K562 (cell line): ENCODE results near the gene CD164L2. TPM values are rescaled to one million over a fixed set of nuclear protein-coding genes. Genes with fewer than 3 reads are reported as not detected.
A peak's percentile ranks its signal among the peaks of the same experiment; 100 is the strongest.

Experiments used
- DPF2 ChIP-seq: fragments of 450-650 bp; IDR thresholded peaks from 2 replicates; pipeline ENCODE4 v1.6.1; 2016
- FOXP1 ChIP-seq: sonication (generic); formaldehyde crosslinking; IDR thresholded peaks from 2 replicates; pipeline ENCODE4 v1.8.0; 2022; ENCODE audit warnings: mild to moderate bottlenecking, missing genetic modification reagents
- GTF2F1 ChIP-seq: IDR thresholded peaks from 2 replicates; pipeline ENCODE4 v1.6.1; 2011; ENCODE audit warnings: low read depth, low read length, improper control_type of control experiment
- HDAC2 ChIP-seq: fragments of 450-650 bp; IDR thresholded peaks from 2 replicates; pipeline ENCODE4 v1.6.1; 2016; ENCODE audit warnings: mild to moderate bottlenecking
- HIVEP1 ChIP-seq: fragments of 250-450 bp; sonication (Bioruptor Pico); IDR thresholded peaks from 2 replicates; pipeline ENCODE4 v1.4.0; 2020; ENCODE audit warnings: mild to moderate bottlenecking
- L3MBTL2 ChIP-seq: fragments of 450-650 bp; IDR thresholded peaks from 2 replicates; pipeline ENCODE4 v1.6.1; 2016; ENCODE audit warnings: mild to moderate bottlenecking, moderate library complexity
- NELFE ChIP-seq: IDR thresholded peaks from 2 replicates; pipeline ENCODE4 v1.6.1; 2011; ENCODE audit warnings: mild to moderate bottlenecking; ENCODE audit not compliant: insufficient read depth, insufficient read length
- POLR2B ChIP-seq: fragments of 450-650 bp; IDR thresholded peaks from 2 replicates; pipeline ENCODE4 v1.6.1; 2018; ENCODE audit warnings: low read depth; ENCODE audit not compliant: partially characterized antibody
- RB1 ChIP-seq: fragments of 450-650 bp; IDR thresholded peaks from 2 replicates; pipeline ENCODE4 v1.6.1; 2017; ENCODE audit warnings: low read depth, mild to moderate bottlenecking
- RBFOX2 ChIP-seq: fragments of 200-400 bp; formaldehyde crosslinking; IDR thresholded peaks from 2 replicates; pipeline ENCODE4 v1.6.1; 2017; ENCODE audit warnings: low read depth, mild to moderate bottlenecking, low read length, moderate library complexity
- SMAD1 ChIP-seq: fragments of 150-350 bp; IDR thresholded peaks from 2 replicates; pipeline ENCODE4 v1.6.1; 2014; ENCODE audit warnings: low read length, low read depth; ENCODE audit not compliant: partially characterized antibody
- TBP ChIP-seq: optimal IDR thresholded peaks from 2 replicates; pipeline ENCODE3; 2011; ENCODE audit warnings: low read depth, low read length, improper control_type of control experiment
- TEAD2 ChIP-seq: fragments of 450-650 bp; IDR thresholded peaks from 2 replicates; pipeline ENCODE4 v1.6.1; 2016; ENCODE audit warnings: missing genetic modification characterization, control low read depth, missing compliant biosample characterization
- ZNF23 ChIP-seq: fragments of 250-450 bp; sonication (Bioruptor Pico); IDR thresholded peaks from 2 replicates; pipeline ENCODE4 v1.4.0; 2020; ENCODE audit warnings: mild to moderate bottlenecking
- ZNF436 ChIP-seq: fragments of 250-450, 450-650 bp; sonication (Bioruptor Pico); formaldehyde crosslinking; IDR thresholded peaks from 2 replicates; pipeline ENCODE4 v1.7.0; 2020; ENCODE audit warnings: mild to moderate bottlenecking
- ZNF507 ChIP-seq: conservative IDR thresholded peaks from 2 replicates; pipeline ENCODE4 v1.6.1; 2017; ENCODE audit warnings: missing genetic modification characterization, missing compliant biosample characterization
- ZNF609 ChIP-seq: sonication (generic); formaldehyde crosslinking; IDR thresholded peaks from 2 replicates; pipeline ENCODE4 v1.8.1; 2023; ENCODE audit warnings: missing genetic modification reagents, mild to moderate bottlenecking, borderline replicate concordance
- polyA plus RNA-seq, 8 experiments: library from polyadenylated mRNA; depleted of rRNA in 4 of 8; stranded (reverse) in 5 of 8; unstranded in 3 of 8; fragments of >200 nt; fragmentation: Nextera tagmentation in 2 of 8; fragmentation: Illumina TruSeq in 1 of 8; extraction: Ambion mirVana in 2 of 8; extraction: Trizol in 1 of 8; gene quantifications; 2 replicates each; pipeline versions ENCODE4 v1.2.1 to v1.2.3, GENCODE V29; 2011 to 2014; ENCODE audit warnings: inconsistent platforms in 1 of 8, missing spikeins in 1 of 8
- total RNA-seq, 7 experiments: library from RNA; depleted of rRNA in 6 of 7; stranded (reverse); fragments of >200 nt in 6 of 7; fragmentation: Illumina TruSeq in 2 of 7; extraction: Trizol in 2 of 7; gene quantifications; 2 replicates each; pipeline versions ENCODE4 v1.2.1 to v1.2.3, GENCODE V29; 2011 to 2021; ENCODE audit warnings: low replicate concordance in 1 of 7
- TF ChIP-seq, protein P1 (sequence below): fragments of 450-650 bp; conservative IDR thresholded peaks from 2 replicates; pipeline ENCODE4 v1.6.1; 2016; ENCODE audit warnings: missing genetic modification characterization, low read depth, mild to moderate bottlenecking, missing compliant biosample characterization, moderate library complexity
- TF ChIP-seq, protein P2 (sequence below): fragments of 250-450 bp; sonication (Bioruptor Pico); IDR thresholded peaks from 2 replicates; pipeline ENCODE4 v1.5.0; 2022; ENCODE audit warnings: mild to moderate bottlenecking

Gene CD164L2
- total and polyA plus RNA-seq, 9 of the 15 experiments (the other 6 are each of a cell fraction or from before 2014, with no cell fraction given) = 0.08 to 0.92 (median 0.38) TPM; not detected in 1

DNA sequence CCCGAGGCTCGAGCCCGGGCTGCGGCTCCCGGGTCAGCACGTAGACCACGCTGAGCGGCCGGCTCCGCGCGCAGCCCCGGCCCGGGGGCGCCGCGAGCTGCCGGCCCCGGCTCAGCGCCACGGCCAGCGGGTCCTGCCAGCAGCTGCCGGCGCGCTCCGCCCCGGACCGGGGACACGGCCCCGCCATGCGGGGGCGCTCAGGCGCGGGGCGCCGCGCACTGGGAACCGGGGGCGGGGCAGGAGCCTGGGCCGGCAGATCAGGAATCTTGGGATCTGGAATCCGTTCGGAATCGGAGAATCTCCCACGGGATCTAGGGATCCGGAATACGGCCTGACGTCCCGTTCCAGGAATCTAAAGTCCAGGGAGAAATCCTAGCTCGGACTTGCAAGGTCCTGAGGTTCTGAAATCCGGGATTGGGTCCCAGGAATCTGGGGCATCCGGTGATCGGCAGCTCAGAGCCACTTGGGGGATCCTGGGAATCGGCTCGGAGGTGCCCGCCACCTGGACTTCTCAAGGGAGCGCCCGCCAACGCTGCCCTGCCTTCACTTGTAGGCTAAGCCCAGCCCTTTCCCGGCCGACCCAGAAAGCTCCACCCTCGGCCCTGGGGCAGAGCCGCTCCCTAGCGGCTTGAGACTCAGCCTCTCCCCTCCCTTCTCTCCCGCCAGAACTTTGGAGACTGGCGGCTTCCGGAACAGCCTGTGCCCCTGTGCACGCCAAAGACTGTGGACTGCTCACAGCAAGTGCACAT lies 16.5 kb downstream of the CD164L2 start, which contains the start of gene MAP3K6 (continued):
- TF ChIP-seq ZNF436 (CRISPR knock-in tag) = no peak
- 0 out of 2 replicates have a peak, but pooled peaks have one; percentile 68 for TF ChIP-seq HDAC2
- no peak for TF ChIP-seq ZNF23 (CRISPR knock-in tag)
- peak; percentile 75 for TF ChIP-seq RBFOX2
- peak; percentile 38; the same call in 1 of the 2 replicates for TF ChIP-seq L3MBTL2
- TF ChIP-seq ZNF609 (CRISPR knock-in tag) = no peak
- peak; percentile 63 for TF ChIP-seq POLR2B
- TF ChIP-seq TBP = peak; percentile 60
- TF ChIP-seq ZNF507 (tag) = no peak
- TF ChIP-seq TEAD2 = no peak
- peak; percentile 91 for TF ChIP-seq RB1
- TF ChIP-seq NELFE = no peak
- TF ChIP-seq HIVEP1 (CRISPR knock-in tag) = no peak
- no peak for TF ChIP-seq SMAD1
- TF ChIP-seq, protein P1, sequence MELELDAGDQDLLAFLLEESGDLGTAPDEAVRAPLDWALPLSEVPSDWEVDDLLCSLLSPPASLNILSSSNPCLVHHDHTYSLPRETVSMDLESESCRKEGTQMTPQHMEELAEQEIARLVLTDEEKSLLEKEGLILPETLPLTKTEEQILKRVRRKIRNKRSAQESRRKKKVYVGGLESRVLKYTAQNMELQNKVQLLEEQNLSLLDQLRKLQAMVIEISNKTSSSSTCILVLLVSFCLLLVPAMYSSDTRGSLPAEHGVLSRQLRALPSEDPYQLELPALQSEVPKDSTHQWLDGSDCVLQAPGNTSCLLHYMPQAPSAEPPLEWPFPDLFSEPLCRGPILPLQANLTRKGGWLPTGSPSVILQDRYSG (tag) = no peak
- no peak for TF ChIP-seq GTF2F1
- TF ChIP-seq, protein P2, sequence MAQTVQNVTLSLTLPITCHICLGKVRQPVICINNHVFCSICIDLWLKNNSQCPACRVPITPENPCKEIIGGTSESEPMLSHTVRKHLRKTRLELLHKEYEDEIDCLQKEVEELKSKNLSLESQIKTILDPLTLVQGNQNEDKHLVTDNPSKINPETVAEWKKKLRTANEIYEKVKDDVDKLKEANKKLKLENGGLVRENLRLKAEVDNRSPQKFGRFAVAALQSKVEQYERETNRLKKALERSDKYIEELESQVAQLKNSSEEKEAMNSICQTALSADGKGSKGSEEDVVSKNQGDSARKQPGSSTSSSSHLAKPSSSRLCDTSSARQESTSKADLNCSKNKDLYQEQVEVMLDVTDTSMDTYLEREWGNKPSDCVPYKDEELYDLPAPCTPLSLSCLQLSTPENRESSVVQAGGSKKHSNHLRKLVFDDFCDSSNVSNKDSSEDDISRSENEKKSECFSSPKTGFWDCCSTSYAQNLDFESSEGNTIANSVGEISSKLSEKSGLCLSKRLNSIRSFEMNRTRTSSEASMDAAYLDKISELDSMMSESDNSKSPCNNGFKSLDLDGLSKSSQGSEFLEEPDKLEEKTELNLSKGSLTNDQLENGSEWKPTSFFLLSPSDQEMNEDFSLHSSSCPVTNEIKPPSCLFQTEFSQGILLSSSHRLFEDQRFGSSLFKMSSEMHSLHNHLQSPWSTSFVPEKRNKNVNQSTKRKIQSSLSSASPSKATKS (CRISPR knock-in tag) = no peak
- 0 out of 2 replicates have a peak, but pooled peaks have one; percentile 27 for TF ChIP-seq DPF2
- TF ChIP-seq FOXP1 (CRISPR knock-in tag) = 0 out of 2 replicates have a peak, but pooled peaks have one; percentile 31
